Lung microvascular endothelial cell (primary cell): ENCODE results near the gene C11orf86. TPM values are rescaled to one million over a fixed set of nuclear protein-coding genes. Genes with fewer than 3 reads are reported as not detected.

Experiments
- DNase-seq, 2 donors: peaks; one replicate each; pipeline versions ENCODE4 v3.0.0 to v3.0.0-alpha.2; 2010; ENCODE audit warnings: low read depth in 2 of 2
- total RNA-seq: library from RNA; depleted of rRNA; stranded (reverse); fragments of >200 nt; gene quantifications from 2 replicates; pipeline ENCODE4 v1.2.1, GENCODE V29; 2014

C11orf86 gene
- total RNA-seq, 1 donor from 2014 or later = not detected

- DNase-seq = no peak
Measured at GRCh38 chr11:67024410-67024809, 49.3 kb downstream of the C11orf86 start.

- no peak for DNase-seq
Measured at GRCh38 chr11:67024966-67025365, 49.9 kb downstream of the C11orf86 start.

GRCh38 chr11:67025750-67026149 lies 50.6 kb downstream of the C11orf86 start:
- DNase-seq = no peak

Other genes starting within 250 kb of the C11orf86 start
- gene SPTBN2, start 246.1 kb upstream of the C11orf86 start, total RNA-seq = 17.9 and 20.0 TPM in 2 replicates
- 12.9 and 19.4 TPM in 2 replicates for gene RCE1, start 131.9 kb upstream of the C11orf86 start, total RNA-seq
- 11.8 and 14.3 TPM in 2 replicates for gene LRFN4, start 118.2 kb upstream of the C11orf86 start, total RNA-seq
- 7.2 and 10.5 TPM in 2 replicates for gene PC, start 16.9 kb upstream of the C11orf86 start, total RNA-seq
- gene SYT12, start 47.8 kb downstream of the C11orf86 start, total RNA-seq = under 0.01 TPM in 2 replicates
- 10.2 and 23.6 TPM in 2 replicates for gene RHOD, start 81.5 kb downstream of the C11orf86 start, total RNA-seq
- 23.8 and 31.7 TPM in 2 replicates for gene KDM2A, start 144.0 kb downstream of the C11orf86 start, total RNA-seq